B cell (primary cell): ENCODE measurements around the gene MTCL1.

Experiments used
- CTCF ChIP-seq: fragments of 200-600 bp; IDR thresholded peaks from one replicate; pipeline ENCODE4 v1.8.0; 2022; ENCODE audit warnings: antibody characterized with exemption, mild to moderate bottlenecking
- EZH2 ChIP-seq: IDR thresholded peaks from 2 replicates; pipeline ENCODE4 v1.6.1; 2012; ENCODE audit warnings: borderline replicate concordance, low read depth, mild to moderate bottlenecking, moderate library complexity, low read length; ENCODE audit not compliant: insufficient read depth, poor library complexity, severe bottlenecking

- TF ChIP-seq CTCF (no peak), EZH2 (no peak)
Observed at GRCh38 chr18:8699126-8699525, 6.2 kb upstream of the MTCL1 start.
